GM12872 (cell line): ENCODE results near the gene CYB5D1.

Experiments
- TF ChIP-seq, protein P1 (sequence below): IDR thresholded peaks from 3 replicates; pipeline ENCODE4 v1.5.1; 2011; ENCODE audit warnings: low read depth, mild to moderate bottlenecking, low read length, moderate library complexity; ENCODE audit not compliant: insufficient read depth

Gene CYB5D1

DNA sequence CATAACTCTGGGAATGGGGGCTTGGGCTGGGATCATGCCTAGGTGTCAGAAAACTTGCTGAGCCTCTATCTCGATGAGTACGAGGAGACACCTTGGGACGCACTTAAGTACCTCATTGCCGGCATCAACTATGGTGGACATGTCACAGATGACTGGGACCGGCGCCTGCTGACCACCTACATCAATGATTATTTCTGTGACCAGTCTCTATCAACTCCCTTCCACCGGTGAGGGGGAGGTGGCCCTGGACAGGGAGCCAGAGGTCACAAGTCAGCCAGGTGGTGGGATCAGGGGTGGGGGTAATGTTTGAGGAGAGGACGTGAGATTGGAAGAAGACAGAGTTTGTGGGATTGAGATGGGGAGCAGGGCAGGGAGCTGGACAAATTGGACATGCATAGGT is 27.2 kb upstream of the CYB5D1 start:
- TF ChIP-seq, protein P1, sequence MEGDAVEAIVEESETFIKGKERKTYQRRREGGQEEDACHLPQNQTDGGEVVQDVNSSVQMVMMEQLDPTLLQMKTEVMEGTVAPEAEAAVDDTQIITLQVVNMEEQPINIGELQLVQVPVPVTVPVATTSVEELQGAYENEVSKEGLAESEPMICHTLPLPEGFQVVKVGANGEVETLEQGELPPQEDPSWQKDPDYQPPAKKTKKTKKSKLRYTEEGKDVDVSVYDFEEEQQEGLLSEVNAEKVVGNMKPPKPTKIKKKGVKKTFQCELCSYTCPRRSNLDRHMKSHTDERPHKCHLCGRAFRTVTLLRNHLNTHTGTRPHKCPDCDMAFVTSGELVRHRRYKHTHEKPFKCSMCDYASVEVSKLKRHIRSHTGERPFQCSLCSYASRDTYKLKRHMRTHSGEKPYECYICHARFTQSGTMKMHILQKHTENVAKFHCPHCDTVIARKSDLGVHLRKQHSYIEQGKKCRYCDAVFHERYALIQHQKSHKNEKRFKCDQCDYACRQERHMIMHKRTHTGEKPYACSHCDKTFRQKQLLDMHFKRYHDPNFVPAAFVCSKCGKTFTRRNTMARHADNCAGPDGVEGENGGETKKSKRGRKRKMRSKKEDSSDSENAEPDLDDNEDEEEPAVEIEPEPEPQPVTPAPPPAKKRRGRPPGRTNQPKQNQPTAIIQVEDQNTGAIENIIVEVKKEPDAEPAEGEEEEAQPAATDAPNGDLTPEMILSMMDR = no peak

DNA sequence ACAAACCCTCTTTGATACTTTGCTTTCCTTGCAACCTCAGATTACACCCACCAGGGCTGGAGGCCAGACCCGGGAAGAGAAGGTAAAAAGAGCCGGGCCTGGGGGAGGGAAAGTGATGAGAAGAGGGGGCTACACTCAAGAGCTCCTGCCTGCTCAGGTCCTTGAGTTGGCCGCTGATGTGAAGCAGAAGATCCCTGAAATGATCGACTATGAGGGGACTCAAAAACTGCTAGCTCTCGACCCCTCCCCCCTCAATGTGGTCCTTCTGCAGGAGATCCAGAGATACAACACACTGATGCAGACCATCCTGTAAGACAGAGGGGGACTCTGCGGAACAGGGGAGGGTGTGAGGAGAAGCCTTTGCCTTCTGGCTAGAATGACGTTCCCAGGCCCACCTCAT is 26.6 kb upstream of the CYB5D1 start:
- TF ChIP-seq, protein P1 = no peak

DNA sequence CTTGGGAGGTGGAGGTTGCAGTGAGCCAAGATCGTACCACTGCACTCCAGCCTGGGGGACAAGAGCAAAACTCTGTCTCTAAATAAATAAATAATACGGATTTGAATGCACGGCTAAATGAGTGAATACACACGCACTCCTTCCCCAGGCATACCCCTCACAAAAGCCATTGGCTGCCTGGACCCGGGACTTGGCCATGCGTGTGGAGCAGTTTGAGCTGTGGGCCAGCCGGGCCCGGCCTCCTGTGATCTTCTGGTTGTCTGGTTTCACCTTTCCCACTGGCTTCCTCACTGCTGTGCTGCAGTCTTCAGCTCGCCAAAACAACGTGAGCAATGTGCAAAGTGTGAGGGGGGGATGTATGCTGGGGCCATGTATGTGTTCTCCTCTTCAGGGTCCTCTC is 25.4 kb upstream of the CYB5D1 start:
- TF ChIP-seq, protein P1 = no peak

DNA sequence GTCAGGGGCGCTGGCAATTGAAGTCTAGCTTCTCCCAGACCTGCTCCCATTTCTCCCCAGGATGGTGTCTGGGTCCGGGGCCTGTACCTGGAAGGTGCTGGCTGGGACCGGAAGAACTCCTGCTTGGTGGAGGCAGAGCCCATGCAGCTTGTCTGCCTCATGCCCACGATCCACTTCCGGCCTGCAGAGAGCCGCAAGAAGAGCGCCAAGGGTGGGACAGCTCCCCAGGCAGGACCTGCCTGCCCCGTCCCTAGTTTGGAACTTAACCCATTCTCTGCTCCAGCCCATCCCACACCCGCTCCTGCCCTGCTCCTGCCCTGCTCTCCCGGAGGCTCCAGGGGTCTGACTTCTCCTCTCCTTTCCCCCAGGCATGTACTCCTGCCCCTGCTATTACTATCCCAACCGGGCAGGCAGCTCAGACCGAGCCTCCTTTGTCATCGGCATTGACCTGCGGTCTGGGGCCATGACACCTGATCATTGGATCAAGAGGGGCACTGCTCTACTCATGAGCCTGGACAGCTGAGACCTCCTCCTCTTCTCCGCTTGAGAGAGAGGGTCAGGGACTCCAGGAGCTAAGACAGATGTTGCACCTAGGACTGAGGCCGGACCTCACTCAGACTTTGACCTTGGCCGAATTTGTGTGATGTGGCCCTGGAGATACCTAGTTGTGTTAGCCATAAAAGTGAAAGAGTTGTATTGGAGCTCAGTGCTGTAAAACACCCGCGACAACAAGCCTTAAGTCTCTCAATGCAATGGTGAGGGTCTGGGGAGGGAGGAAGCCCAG is 24.6 kb upstream of the CYB5D1 start:
- TF ChIP-seq, protein P1 = no peak

DNA sequence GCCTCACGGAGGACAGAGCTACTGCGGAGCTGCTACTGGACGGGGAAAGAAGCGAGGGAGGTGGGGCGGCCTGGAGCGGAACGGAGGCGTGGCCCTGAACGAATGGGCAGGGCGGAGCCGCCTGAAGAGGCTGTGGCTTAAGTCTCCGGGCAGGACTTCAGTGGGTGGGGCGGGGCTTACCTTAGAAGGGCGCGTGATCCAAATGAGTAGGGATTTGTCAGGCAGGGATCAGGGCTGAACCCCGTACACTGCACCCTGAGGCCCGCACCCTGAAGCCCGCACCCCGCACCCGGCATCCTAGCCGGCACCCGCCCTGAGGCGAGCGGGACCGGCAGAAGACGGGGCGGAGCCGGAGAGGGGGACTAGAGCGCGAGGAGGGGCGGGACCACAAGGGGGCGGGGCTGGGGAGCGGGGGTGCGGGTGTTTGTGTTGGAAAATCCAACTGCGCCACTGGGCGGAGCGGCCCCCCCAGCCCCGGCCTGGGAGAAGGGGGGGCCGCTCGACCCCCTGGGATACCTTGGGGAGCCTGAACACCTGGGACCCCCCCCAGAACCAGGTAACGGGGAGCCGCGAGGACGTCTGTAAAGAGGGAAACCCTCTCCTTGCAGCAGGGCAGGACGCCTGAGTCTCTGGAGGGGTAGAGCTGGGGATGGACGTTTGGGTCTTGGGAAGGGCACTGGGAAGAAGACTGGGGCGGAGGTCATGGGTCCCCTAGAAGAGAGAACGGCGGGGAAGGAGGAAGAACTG is 23.8 kb upstream of the CYB5D1 start, which contains the start of gene KDM6B:
KDM6B (plus strand) TSS at position 423 of the 747 bp plus-strand sequence. CDS start 11,338 bp downstream, outside the sequence.
- TF ChIP-seq, protein P1 = no peak

DNA sequence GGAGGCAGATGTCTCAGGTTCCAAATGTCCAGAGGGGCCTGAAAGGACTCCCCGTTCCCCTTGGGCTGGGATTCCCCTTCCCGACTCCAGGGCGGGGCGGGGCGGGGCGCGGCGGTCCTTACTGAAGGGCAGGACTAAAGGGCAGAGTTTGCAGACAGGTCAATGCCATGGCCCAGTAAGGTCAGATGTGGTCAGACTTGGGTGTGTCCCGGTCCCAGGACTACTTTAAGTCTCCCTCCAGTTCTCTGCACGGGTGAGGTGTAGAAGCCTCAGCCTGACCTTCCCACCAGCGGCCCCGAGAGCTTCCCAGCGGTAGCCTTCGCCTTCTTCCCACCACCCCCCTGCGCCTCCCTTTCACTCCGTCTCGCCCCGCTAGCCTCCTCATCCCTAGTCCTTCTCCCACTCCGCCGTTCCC is 23.3 kb upstream of the CYB5D1 start:
- TF ChIP-seq, protein P1 = no peak

DNA sequence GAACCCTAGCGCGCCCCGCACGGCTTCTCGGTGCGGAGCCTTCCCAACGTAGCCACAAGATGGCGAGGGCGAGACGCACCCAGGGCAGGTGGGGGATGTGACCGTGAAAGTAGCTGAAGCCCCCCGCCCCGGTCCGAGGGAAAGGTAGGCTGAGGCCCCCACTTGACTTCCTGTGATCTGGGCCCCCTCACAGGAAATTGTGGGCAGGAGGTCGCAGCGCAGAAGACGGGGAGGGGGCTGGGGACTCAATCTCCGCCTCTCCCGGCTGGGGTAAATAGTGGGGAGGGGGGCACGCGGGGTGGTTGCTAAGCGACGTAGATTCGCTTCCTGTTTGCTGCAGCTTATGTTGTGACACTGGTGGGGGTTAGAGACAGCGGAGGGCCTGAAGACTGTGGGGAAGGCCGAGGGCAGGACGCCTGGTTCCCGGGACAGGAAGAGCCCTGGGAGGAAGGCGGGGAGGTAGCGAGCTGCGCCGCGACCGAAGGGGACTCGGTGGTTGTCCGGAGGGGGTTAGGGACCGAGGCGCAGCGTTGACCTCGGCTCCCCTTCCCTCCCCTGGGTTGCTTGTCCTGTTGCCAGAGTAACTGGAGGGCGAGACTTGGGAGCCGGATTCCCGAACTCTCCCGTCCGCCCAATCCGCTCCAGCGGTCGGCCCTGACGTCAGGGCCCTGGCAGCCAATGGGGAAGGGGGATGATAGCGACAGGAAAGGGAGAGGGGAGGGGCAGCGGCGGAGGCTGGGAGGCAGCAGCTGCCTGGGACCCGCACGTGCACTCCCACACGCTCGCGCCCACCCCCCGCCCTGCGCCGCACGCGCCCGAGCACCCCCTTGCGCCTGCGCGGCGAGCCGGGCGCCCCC is 22.6 kb upstream of the CYB5D1 start:
- TF ChIP-seq, protein P1 = peak; percentile 79
